Breast epithelium (tissue), 3 donors: ENCODE results near the gene TUBGCP2.

ENCODE experiments used
- CTCF ChIP-seq, 3 donors: fragments of 450-650 bp; IDR thresholded peaks; one replicate each; pipeline ENCODE4 v1.5.1; 2016 to 2017; ENCODE audit warnings: antibody characterized with exemption in 3 of 3, mild to moderate bottlenecking in 3 of 3, moderate library complexity in 3 of 3
- POLR2A ChIP-seq: fragments of 450-650 bp; IDR thresholded peaks from one replicate; pipeline ENCODE4 v1.6.1; 2016; ENCODE audit warnings: antibody characterized with exemption, mild to moderate bottlenecking, moderate library complexity

DNA sequence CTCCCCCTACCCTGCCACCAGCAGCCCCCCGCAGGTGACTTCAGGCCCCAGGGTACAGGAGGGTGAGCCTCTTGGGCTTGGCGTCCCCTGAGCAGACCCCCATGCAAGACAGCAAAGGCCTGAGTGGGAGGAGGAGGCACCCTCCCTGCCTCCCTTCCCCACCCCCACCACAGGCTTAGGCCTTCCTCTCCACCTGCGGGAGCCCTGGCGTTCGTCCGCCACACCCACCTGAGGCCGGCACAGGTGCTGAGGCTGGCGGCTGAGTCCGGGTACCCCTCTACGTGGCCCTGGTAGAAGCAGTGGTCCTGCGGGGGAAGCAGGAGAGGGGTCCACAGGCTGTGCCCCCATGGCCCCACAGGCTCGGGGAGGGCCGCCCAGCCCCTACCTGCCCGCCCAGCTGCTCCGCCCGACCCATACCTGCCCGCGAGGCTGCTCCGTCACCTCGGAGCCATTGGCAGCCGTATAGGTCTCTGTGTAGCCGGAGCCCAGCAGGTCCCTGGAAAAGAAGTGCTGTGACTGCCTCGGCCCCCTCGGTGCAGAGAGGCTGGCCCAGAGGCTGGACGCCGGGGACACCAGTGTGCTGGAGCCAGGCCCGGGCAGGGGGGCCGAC is 35.0 kb downstream of the TUBGCP2 start:
- TF ChIP-seq CTCF (IDR thresholded peaks at IDR 0.05) (no peak), POLR2A (no peak)
